LNCaP clone FGC (cell line): ENCODE data around the gene FSCN2.

Experiments
- DNase-seq: peaks from one replicate; pipeline ENCODE4 v3.0.0-alpha.2; 2011; ENCODE audit warnings: low read depth
- H3K4me3 ChIP-seq: 2 replicates; pipeline ENCODE4 v1.5.1; 2011; ENCODE audit warnings: mild to moderate bottlenecking, low read depth, low read length, control low read depth
- TF ChIP-seq, protein P1 (sequence below): IDR thresholded peaks from 2 replicates; pipeline ENCODE4 v1.5.1; 2012; ENCODE audit warnings: mild to moderate bottlenecking; ENCODE audit not compliant: control insufficient read depth, insufficient read depth; ENCODE audit errors: extremely low read depth

FSCN2 gene

DNA sequence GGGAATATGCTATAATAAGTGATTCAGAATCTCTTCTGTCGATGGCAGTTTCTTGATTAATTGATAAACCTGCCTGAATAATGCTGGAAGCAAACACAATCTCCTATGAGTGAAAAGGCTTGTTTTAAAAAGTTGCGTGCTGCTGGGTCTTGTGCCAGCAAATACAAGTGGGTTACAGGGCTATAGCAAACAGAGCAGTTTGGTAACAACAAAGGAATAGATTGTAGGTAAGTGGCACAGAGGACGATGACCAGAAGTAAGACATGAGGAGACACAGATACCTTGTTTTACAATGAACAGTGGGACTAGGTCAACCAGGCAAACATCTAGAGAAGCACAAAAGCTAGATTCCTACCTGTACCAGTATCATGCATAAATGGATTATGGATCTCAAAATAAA lies 47.7 kb downstream of the FSCN2 start:
- no peak for DNase-seq
- TF ChIP-seq, protein P1, sequence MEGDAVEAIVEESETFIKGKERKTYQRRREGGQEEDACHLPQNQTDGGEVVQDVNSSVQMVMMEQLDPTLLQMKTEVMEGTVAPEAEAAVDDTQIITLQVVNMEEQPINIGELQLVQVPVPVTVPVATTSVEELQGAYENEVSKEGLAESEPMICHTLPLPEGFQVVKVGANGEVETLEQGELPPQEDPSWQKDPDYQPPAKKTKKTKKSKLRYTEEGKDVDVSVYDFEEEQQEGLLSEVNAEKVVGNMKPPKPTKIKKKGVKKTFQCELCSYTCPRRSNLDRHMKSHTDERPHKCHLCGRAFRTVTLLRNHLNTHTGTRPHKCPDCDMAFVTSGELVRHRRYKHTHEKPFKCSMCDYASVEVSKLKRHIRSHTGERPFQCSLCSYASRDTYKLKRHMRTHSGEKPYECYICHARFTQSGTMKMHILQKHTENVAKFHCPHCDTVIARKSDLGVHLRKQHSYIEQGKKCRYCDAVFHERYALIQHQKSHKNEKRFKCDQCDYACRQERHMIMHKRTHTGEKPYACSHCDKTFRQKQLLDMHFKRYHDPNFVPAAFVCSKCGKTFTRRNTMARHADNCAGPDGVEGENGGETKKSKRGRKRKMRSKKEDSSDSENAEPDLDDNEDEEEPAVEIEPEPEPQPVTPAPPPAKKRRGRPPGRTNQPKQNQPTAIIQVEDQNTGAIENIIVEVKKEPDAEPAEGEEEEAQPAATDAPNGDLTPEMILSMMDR, result no peak
- peak overlapping the region; percentile 33 for H3K4me3 ChIP-seq

DNA sequence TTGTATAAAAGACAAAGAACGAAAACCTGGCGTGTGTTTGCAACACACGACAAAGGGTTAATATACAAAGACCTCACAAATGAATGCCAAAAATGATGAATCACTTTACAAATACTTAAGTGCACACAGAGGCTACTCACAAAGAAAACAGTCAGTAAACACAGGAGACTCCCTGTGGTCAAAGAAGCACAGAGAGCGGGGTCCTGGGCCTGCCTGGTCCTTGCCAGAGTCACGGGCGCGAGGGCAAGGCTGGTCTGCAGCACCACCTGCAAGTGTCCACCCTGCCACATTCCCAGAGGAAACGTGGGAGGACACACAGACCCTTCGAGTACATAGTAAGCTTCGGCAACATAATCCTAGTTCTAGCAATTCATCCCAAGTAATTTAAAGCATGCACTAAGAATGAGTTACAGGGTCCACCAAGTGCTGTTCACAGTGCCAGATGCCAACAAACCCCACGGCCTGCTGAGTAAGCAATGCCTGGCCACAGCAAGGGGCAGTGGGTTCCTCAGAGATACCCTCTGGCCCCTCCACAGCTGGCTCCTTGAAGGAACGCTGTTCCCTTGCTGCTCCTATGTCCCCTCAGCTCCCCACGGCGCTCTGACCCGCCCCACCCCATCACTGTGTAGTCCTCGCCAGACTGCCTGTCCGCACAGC lies 48.6 kb downstream of the FSCN2 start:
- peak overlapping the region; percentile 33 for H3K4me3 ChIP-seq
- TF ChIP-seq, protein P1, result no peak
- peak; percentile 84 for DNase-seq

DNA sequence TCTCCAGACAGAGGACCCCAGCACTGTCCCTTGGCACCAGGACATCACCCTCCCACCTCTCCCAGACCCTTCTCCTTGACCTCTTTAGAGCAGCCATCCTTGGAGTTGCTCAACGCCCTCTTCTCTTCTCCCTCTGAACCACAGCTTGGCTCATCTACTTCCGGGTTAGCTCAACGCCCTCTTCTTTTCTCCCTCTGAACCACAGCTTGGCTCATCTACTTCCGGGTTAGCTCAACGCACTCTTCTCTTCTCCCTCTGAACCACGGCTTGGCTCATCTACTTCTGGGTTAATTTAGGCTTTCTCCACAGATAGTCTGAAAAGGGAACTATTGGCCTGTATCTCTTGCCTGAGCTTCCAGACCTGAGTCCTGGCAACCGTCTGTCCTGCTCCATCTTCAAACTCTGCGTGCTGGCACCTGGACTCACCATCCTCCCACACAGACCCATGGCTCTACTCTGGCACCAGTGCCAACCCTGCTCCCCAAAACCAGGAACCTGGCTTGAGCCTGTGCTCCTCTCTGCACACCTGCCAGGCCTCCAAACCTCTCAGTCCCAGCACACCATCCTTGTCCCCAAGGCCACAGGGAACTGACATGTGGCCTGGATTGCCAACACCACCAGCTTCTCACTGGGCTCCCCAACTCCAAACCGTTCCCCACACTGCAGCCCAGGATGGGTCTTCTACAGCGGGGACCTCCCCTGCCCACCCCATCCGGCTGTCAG lies 49.3 kb downstream of the FSCN2 start:
- DNase-seq, result no peak
- H3K4me3 ChIP-seq, result peak overlapping the region; percentile 33
- TF ChIP-seq, protein P1, result no peak

DNA sequence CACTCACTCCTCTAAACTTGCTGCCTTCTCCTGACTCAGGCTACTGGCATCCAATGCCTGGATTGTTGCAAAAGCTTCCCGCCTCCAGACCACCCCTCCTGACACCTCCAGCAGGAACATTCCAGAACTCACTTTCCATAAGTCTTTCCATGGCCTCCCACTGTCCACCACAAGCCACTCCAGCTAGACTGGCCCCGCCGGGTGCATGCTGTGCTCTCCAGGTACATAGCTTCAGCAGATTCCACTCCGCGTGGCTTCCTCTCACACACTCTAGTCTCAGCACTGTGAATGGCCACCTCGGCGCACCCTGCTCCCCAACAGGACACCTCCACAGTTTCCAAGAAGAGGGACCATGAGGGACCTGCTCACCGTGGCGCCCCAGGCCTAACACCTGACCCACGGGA lies 49.9 kb downstream of the FSCN2 start:
- TF ChIP-seq, protein P1, result no peak
- DNase-seq, result no peak
- H3K4me3 ChIP-seq, result no peak overlapping the region

DNA sequence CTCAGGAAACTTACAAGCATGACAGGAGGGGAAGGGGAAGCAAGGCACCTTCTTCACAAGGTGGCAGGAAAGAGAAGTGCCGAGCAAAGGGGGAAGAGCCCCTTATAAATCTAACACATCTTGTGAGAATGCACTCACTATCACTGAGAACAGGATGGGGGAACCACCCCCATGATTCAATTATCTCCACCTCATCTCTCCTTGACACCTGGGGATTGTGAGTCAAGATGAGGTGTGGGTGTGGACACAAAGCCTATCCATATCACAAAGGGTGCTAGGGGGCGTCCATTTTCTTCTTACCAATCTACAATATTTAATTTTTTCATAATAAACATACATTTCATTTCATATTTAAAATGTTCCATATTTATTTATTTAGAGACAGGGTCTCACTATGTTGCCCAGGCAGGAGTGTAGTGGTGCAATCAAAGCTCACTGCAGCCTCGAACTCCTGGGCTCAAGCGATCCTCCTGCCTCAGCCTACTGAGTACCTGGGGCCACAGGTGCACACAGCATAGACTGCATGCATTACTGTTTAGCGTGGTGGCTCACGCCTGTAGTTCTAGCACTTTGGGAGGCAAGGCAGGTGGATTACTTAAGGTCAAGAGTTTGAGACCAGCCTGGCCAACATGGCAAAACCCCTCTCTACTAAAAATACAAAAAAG lies 50.5 kb downstream of the FSCN2 start:
- TF ChIP-seq, protein P1, result no peak
- no peak overlapping the region for H3K4me3 ChIP-seq
- DNase-seq, result no peak

DNA sequence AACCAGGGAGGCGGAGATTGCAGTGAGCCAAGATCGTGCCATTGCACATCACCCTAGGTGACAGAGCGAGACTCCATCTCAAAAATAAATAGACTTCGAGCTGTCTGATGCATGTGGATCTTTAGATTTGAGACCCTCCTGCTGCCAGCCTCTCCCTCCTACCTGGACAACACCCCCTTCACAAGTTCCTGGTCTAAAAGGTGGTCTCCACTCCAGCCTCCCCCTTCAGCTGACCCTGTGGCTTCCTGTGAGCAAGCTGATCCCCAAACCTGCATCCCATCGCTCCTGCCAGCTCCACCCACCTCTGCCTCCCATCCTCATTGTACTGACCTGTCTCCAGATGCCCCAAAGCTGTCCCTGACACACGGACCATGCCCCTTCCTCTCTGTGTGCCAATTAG lies 51.1 kb downstream of the FSCN2 start:
- no peak overlapping the region for H3K4me3 ChIP-seq

More for the DNA sequence above, 51.1 kb downstream of the FSCN2 start:
- TF ChIP-seq, protein P1, result no peak
- DNase-seq, result no peak
